ENCODE data around the gene PIGR.

- TF ChIP-seq ZNF274 (IDR thresholded peaks at IDR 0.05; ENCODE audit: low read depth, low read length) (no peak), SUZ12 (IDR thresholded peaks at IDR 0.05; ENCODE audit: extremely low read depth, insufficient read depth, insufficient read length) (no peak), YY1 (IDR thresholded peaks at IDR 0.05; ENCODE audit: insufficient read depth, insufficient read length) (no peak)
Observed at GRCh38 chr1:206971029-206971655, 24.9 kb upstream of the PIGR start.

Measured in NT2/D1 (cell line).